Measurements from ENCODE around the gene TRIM3.

The TRIM3 gene

DNA sequence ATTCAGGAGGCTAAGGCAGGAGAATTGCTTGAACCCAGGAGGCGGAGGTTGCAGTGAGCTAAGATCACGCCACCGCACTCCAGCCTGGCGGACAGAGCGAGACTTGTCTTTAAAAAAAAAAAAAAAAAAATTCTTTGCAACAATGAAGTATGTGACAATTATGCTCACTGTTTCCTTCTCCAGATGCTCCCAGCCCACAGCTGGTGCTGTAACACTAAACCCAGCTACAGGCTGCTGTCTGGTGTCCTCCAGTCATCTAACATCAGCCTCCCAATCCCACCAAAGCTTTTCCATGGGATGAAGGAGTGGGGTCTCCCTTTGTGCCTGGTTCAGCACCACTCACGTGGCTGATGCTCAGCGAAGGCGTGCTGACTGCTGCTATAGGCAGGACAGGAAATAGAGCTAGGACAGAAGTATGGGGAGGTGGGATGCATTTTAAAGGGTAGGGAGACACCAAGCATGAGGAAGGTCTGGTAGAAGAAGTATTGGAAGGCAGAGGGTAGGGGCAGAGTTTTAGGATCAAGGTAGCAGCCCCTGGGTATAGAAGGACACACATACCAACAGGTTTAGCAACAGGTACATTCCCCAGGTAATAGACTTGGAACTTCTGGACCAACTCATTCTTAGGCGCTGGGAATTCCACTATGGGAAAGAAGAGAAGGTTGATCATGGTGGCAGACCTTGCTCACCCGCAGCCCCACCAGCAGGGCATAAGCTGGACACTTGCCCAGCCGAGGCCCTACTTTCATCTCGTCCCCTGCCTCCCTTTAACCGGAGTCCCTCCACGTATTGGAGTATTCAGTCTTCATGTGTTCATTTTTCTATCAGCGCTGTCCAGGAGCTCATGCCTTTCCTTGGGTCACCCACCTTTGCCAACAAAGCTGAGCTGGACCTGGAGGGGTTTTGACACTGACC, 73.1 kb downstream of the TRIM3 start:
- Histone ChIP-seq H3K4me1 (ENCODE audit: insufficient read depth, low read length, severe bottlenecking) (peaks cover 25% of the 10 kb centered on the region), H3K9ac (ENCODE audit: low read length) (no peak overlapping the region), H4K20me1 (ENCODE audit: insufficient read depth, low read length) (no peaks in the 10 kb centered on the region), H3K36me3 (ENCODE audit: insufficient read depth, low read length) (no peaks in the 10 kb centered on the region), H3F3A (ENCODE audit: insufficient read depth, low read length) (no peaks in the 10 kb centered on the region), H3K27me3 (ENCODE audit: insufficient read depth, low read length) (no peaks in the 10 kb centered on the region), H3K4me2 (ENCODE audit: low read length) (no peak overlapping the region), H3K27ac (ENCODE audit: low read depth, low read length, poor library complexity, severe bottlenecking) (no peak overlapping the region), H3K9me3 (ENCODE audit: low read length) (no peaks in the 10 kb centered on the region), H3K9me2 (ENCODE audit: low read depth, low read length) (no peaks in the 10 kb centered on the region), H3K79me2 (ENCODE audit: insufficient read depth, low read length) (no peaks in the 10 kb centered on the region), H3K4me3 (ENCODE audit: low read depth, low read length, poor library complexity, severe bottlenecking) (no peak overlapping the region), H2AFZ (ENCODE audit: low read length) (no peak overlapping the region)
- no peak for TF ChIP-seq EZH2 (IDR thresholded peaks at IDR 0.05; ENCODE audit: borderline replicate concordance, low read length)
- TF ChIP-seq CTCF (IDR thresholded peaks at IDR 0.05; ENCODE audit: low read length), result no peak

Data from OCI-LY1 (cell line).